Bone marrow (tissue), 2 donors: ENCODE results near the gene ZNF148.
A peak's percentile ranks its signal among the peaks of the same experiment; 100 is the strongest.

ENCODE experiments used
- DNase-seq, 2 donors: peaks; one replicate each; lab custom pipeline; 2025; lab: John Stamatoyannopoulos, UW

Gene ZNF148

DNA sequence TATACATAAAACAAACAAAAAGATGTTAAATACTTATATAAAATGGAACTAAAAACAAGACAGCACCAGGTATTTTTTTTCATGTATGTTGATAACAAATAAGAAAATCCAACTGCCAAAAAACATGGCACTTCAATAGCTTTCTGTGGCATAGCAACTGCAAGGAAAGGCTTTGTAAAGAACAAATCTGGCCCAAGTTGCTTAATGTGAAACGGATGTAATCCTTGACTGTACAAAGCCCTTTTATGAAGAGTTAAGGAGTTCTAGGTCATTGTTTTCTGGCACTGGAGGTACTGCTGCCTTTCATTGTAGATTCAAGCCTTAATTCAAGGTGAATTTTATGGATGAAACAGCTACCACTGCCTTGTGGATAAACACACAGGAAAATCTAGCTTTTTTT is 93.7 kb downstream of the ZNF148 start:
- no peak for DNase-seq

DNA sequence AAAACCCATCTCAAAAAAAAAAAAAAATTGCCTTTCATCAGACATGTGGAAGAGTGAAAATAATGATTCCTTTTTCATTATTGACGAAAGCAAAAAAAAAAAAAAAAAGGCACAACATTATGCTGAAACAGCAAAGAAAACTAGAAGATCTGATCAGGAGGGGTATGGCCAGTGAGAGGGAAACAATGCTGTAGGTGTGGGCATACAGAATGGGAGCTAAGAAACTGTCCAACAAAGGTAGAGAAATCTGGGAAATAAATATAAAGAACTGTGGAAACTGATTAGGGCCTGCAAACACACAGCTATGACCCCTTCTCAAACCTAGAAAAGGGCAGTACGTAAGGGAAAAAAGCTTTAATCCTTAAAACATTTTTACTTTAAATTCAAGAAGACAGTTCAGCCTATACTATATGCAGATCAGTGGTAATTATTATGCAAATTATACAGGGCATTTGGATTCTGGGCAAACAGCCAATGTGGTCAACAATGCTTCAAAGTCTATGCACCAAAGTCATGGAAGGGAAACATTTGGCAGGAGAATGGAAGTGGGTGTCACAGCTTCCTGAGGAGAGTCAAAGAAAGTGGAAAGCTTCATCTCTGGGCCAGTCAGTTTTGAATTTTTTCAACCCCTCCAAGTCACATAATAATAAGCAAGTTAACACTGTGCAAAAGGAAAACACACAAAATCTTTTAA is 94.3 kb downstream of the ZNF148 start:
- no peak for DNase-seq

DNA sequence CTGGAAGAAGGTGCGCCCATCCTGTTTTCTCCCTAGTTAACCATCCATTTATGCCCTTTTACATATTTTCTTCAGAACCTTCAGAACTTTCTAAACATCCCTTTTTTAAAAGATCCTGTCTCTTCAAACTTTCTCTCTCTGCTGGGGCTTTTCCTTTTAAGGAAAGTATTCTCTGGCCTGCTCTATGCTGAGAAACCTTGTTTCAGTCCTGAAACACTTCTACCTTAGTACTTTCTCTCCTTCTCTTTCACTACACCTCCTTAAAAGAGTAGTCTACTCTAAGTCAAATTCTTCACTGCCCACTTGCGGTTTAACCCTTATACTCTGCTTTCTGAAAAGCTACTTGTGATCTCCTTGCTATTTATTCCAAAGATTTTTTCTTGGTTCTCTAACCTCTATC is 97.0 kb downstream of the ZNF148 start:
- DNase-seq, result no peak

GRCh38 chr3:125271127-125271526 is 104.0 kb downstream of the ZNF148 start:
- no peak for DNase-seq

GRCh38 chr3:125267460-125267859 is 107.7 kb downstream of the ZNF148 start:
- no peak for DNase-seq

DNA sequence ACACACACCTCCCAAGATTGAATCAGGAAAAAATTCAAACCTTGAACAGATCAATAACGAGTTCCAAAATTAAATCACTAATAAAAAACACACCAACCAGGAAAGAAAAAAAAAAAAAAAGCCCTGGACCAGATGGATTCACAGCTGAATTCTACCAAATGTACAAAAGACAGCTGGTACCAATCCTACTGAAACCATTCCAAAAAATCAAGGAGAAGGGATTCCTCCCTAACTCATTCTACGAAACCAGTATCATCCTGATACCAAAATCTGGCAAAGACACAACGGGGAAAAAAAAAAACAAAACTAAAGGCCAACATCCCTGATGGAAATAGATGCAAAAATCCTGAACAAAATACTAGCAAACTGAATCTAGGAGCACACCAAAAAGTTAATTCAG is 108.2 kb downstream of the ZNF148 start:
- no peak for DNase-seq

- DNase-seq, result no peak
Measured at GRCh38 chr3:125262161-125262560, 113.0 kb downstream of the ZNF148 start.

DNA sequence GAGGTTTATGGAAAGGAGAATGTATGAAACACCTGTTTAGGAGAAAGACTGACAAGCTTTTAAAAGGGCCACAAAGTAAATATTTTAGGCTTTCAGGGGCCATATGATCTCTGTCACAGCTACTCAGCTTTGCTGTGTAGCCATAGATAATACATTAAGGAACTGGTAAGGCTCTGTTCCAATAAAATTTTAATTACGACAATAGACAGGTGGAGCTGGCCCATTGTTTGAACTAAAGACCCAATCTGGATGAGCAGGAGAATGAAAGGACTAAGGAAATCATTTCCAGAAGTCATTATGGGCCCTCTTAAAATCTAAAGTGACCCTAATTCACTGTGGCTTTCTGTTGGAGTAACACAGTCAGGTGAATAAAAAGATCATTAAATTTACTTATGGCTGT is 114.1 kb downstream of the ZNF148 start:
- no peak for DNase-seq

DNA sequence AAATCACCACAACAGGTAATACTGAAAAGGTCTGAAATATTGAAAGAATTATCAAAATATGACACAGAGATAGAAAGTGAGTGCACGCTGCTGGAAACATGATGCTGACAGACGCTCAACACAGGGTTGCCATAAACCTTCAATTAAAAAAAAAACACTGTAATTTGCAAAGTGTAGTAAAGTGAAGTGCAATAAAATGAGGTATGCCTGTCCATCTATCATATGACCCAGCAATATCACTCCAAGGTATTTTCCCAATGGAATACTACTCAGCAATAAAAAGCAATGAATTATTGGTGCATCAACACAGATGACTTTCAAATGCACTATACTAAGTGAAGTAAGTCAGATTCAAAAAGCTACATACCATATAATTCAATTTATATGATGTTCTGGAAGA is 115.0 kb downstream of the ZNF148 start:
- DNase-seq, result no peak

GRCh38 chr3:125257536-125257935 is 117.6 kb downstream of the ZNF148 start:
- DNase-seq, result peak in 1 of 2 donors; percentile 76

GRCh38 chr3:125256675-125257074 is 118.5 kb downstream of the ZNF148 start:
- no peak for DNase-seq

DNA sequence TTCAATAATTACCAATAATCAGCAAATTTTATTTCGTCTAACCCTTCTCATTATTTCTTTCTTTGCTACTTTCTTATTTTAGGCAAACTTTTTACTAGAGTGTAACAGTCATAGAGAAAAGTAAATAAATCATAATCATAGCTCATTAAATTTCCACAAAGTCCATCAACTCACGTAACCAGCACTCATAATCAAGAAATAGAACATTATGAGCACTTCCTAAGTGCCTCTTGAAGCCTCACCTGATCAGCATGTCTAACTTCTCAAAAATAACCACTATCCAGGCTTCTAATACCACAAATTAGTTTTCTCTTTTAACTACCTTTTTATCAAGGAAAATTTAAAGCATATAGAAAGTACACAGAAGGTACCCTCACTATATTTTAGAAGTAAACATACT is 124.2 kb downstream of the ZNF148 start:
- no peak for DNase-seq

GRCh38 chr3:125246237-125246636 is 128.9 kb downstream of the ZNF148 start:
- no peak for DNase-seq

- no peak for DNase-seq
Measured at GRCh38 chr3:125245521-125245920, 129.6 kb downstream of the ZNF148 start.

DNA sequence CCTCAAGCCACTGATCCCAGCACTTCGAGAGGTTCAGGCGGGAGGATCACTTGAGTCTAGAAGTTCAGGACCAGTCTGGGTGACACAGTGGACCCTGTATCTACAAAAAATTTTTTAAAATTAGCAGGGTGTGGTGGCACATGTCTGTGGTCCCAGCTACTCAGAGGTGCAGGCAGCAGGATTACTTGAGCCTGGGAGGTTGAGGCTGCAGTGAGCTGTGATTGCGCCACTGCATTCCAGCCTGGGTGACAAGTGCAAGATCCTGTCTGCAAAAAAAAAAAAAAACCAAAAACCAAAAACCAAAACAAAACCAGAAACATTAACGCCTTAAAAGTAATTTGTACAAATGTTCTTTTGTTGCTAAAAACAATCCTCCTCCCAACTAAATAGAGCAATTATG is 134.6 kb downstream of the ZNF148 start:
- DNase-seq, result no peak

- DNase-seq, result no peak
Measured at GRCh38 chr3:125239266-125239665, 135.9 kb downstream of the ZNF148 start.

- no peak for DNase-seq
Measured at GRCh38 chr3:125238759-125239158, 136.4 kb downstream of the ZNF148 start.

GRCh38 chr3:125236331-125236903 is 138.7 kb downstream of the ZNF148 start:
- DNase-seq, result no peak

DNA sequence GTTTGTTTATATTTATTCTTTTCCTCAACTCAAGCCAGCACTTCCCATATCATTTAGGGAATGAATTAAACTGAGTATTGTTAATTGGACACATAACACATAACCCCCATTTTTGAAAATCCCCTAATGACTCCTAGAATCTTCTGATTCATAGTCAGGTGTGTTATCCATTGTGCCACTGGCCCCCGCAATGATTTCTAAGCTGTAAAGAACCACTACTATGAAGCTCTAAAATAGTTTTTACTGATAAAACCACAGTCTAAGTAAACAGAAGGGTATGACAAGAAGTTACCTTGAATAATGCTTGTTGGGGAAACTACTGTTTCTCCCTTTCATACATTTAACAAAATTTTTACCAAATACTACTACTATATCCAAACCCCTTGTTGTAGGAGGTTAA is 140.3 kb downstream of the ZNF148 start:
- DNase-seq, result no peak

GRCh38 chr3:125232401-125232800 is 142.7 kb downstream of the ZNF148 start:
- DNase-seq, result no peak

DNA sequence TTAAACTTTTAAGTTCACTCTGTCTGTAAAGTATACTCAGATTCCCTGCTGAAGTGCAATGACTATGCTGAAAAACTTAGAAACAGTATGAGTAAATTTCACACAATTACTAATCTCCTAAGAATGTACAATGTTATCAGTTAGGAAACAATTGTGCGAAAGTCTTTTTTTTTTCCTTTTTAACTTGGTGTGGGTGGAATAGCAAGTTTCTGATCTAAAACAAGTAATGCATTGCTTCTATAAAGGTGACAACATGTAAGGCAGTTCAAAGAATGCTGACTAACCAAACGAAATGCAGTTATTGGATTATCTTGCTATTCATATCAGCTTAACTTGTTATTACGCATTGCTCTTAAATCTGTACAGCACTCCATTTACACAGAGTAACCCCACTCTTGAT is 143.2 kb downstream of the ZNF148 start:
- no peak for DNase-seq

- no peak for DNase-seq
Measured at GRCh38 chr3:125229707-125230106, 145.4 kb downstream of the ZNF148 start.

DNA sequence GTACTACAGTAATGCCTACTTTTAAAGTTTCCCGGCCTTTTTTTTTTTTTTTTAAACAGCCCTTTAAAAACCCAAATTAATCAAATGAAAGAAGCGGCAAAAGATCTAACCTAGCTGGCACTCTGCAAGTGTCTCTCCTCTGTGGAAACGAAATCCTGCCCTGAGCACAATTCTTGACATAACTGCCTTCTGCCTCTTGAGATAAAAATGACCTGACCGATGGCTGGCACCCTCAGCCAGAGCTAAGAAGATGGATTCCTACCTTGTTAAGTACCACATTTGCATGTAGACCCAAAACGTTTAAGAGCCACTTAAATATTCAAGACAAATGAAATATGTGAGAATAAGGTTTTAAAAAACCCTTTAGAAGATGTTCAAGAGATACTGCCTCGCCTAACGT is 146.0 kb downstream of the ZNF148 start:
- no peak for DNase-seq

- no peak for DNase-seq
Measured at GRCh38 chr3:125221831-125222230, 153.3 kb downstream of the ZNF148 start.
